HEK293 (cell line): Measurements from ENCODE around the gene HSPG2.

Source experiments
- CTCF ChIA-PET: fragments of 350-600 bp; formaldehyde crosslinking; extraction: SDS; loops from one replicate; lab custom pipeline; 2021; ENCODE audit warnings: antibody characterized with exemption; lab: Yijun Ruan, JAX
- POLR2A ChIA-PET: fragments of 300-600 bp; formaldehyde crosslinking; extraction: SDS; loops from one replicate; lab custom pipeline; 2020; ENCODE audit warnings: antibody characterized with exemption, inconsistent platforms; lab: Yijun Ruan, JAX
- H3K27ac ChIP-seq: fragments of 200-500 bp; sonication (Bioruptor generic); 2 replicates; pipeline ENCODE4 v1.5.1; 2014; ENCODE audit warnings: low read depth, low read length, control low read depth, inconsistent platforms; ENCODE audit errors: extremely low read depth
- H3K36me3 ChIP-seq, 2 experiments: fragments of 200-500 bp in 1 of 2; sonication (Bioruptor generic) in 1 of 2; 1 replicate in 1 of 2; 2 replicates in 1 of 2; pipeline ENCODE4 v1.5.1; 2014 to 2017; ENCODE audit warnings: inconsistent platforms in 2 of 2, low read length in 2 of 2; ENCODE audit not compliant: control insufficient read depth in 2 of 2, insufficient read depth in 1 of 2
- H3K4me1 ChIP-seq: fragments of 200-500 bp; sonication (Bioruptor generic); 2 replicates; pipeline ENCODE4 v1.5.1; 2014; ENCODE audit warnings: mild to moderate bottlenecking, low read length, inconsistent platforms; ENCODE audit not compliant: control insufficient read depth, insufficient read depth
- H3K4me3 ChIP-seq: 2 replicates; pipeline ENCODE4 v1.5.1; 2011; ENCODE audit warnings: low read depth, mild to moderate bottlenecking, control low read depth, low read length, moderate library complexity
- H3K9me3 ChIP-seq: fragments of 200-500 bp; sonication (Bioruptor generic); 2 replicates; pipeline ENCODE4 v1.5.1; 2014; ENCODE audit warnings: low read depth, low read length, inconsistent platforms; ENCODE audit not compliant: control insufficient read depth, insufficient read depth
- ATF2 ChIP-seq: fragments of 450-650 bp; formaldehyde crosslinking; IDR thresholded peaks from 2 replicates; pipeline ENCODE4 v1.5.1; 2016; ENCODE audit warnings: missing biosample characterization, missing genetic modification characterization, low read depth
- CTCF ChIP-seq: fragments of 450-650 bp; formaldehyde crosslinking; IDR thresholded peaks from 2 replicates; pipeline ENCODE4 v1.5.1; 2016; ENCODE audit warnings: missing biosample characterization, missing genetic modification characterization
- HOXD13 ChIP-seq: sonication (generic); formaldehyde crosslinking; IDR thresholded peaks from 2 replicates; pipeline ENCODE4 v1.8.0; 2022; ENCODE audit warnings: missing genetic modification reagents, borderline replicate concordance
- PRDM1 ChIP-seq: fragments of 450-650 bp; formaldehyde crosslinking; IDR thresholded peaks from 2 replicates; pipeline ENCODE4; 2016; ENCODE audit warnings: missing biosample characterization, missing genetic modification characterization
- TCF7L2 ChIP-seq: IDR thresholded peaks from 2 replicates; pipeline ENCODE4 v1.6.1; 2011; ENCODE audit warnings: low read depth, mild to moderate bottlenecking, inconsistent platforms, low read length, moderate library complexity, borderline replicate concordance
- ZBTB26 ChIP-seq: fragments of 450-650 bp; formaldehyde crosslinking; optimal IDR thresholded peaks from 2 replicates; pipeline ENCODE3; 2016; ENCODE audit warnings: missing biosample characterization, mild to moderate bottlenecking, missing genetic modification characterization
- ZBTB44 ChIP-seq: fragments of 450-650 bp; IDR thresholded peaks from 2 replicates; pipeline ENCODE4 v1.5.1; 2018; ENCODE audit warnings: missing biosample characterization, mild to moderate bottlenecking, missing genetic modification characterization
- ZFP41 ChIP-seq: fragments of 450-650 bp; formaldehyde crosslinking; IDR thresholded peaks from 2 replicates; pipeline ENCODE4 v1.5.1; 2016; ENCODE audit warnings: missing biosample characterization, missing genetic modification characterization, borderline replicate concordance
- ZFP69B ChIP-seq: fragments of 450-650 bp; formaldehyde crosslinking; IDR thresholded peaks from 2 replicates; pipeline ENCODE4 v1.5.1; 2016; ENCODE audit warnings: missing biosample characterization, missing genetic modification characterization
- ZNF24 ChIP-seq: fragments of 450-650 bp; formaldehyde crosslinking; IDR thresholded peaks from 2 replicates; pipeline ENCODE4 v1.5.1; 2016; ENCODE audit warnings: missing biosample characterization, missing genetic modification characterization
- ZNF274 ChIP-seq, 2 experiments: fragments of 200-500 bp in 1 of 2; fragments of 450-650 bp in 1 of 2; sonication (Bioruptor generic) in 1 of 2; formaldehyde crosslinking in 1 of 2; IDR thresholded peaks; 2 replicates each; pipeline versions ENCODE4 v1.5.1 to v1.6.1; 2014 to 2016; ENCODE audit warnings: borderline replicate concordance in 1 of 2, inconsistent platforms in 1 of 2, low read length in 1 of 2, missing biosample characterization in 1 of 2, missing genetic modification characterization in 1 of 2
- ZNF37A ChIP-seq: fragments of 450-650 bp; IDR thresholded peaks from 2 replicates; pipeline ENCODE4 v1.5.1; 2018; ENCODE audit warnings: missing biosample characterization, missing genetic modification characterization
- ZNF48 ChIP-seq: fragments of 450-650 bp; formaldehyde crosslinking; IDR thresholded peaks from 2 replicates; pipeline ENCODE4 v1.5.1; 2016; ENCODE audit warnings: missing biosample characterization, missing genetic modification characterization
- ZNF544 ChIP-seq: fragments of 450-650 bp; formaldehyde crosslinking; IDR thresholded peaks from 2 replicates; pipeline ENCODE4 v1.5.0; 2017; ENCODE audit warnings: missing biosample characterization, missing genetic modification characterization
- ZNF837 ChIP-seq: fragments of 450-650 bp; formaldehyde crosslinking; IDR thresholded peaks from 2 replicates; pipeline ENCODE4 v1.5.1; 2016; ENCODE audit warnings: missing biosample characterization, missing genetic modification characterization
- ZSCAN4 ChIP-seq: fragments of 450-650 bp; formaldehyde crosslinking; IDR thresholded peaks from 2 replicates; pipeline ENCODE4 v1.5.1; 2017; ENCODE audit warnings: missing biosample characterization, missing genetic modification characterization

The HSPG2 gene

GRCh38 chr1:21849909-21850576 is 87.1 kb downstream of the HSPG2 start:
- Histone ChIP-seq H3K36me3 (peaks cover 0 to 74% of the 10 kb centered on the region in 2 experiments; a peak in 1 of 3 replicates), H3K9me3 (no peaks in the 10 kb centered on the region), H3K4me1 (no peaks in the 10 kb centered on the region), H3K27ac (no peak overlapping the region), H3K4me3 (no peak overlapping the region)
- TF ChIP-seq ZNF48 (tag by site-specific recombination): no peak
- ChIA-PET CTCF (no interaction called here), POLR2A (no interaction called here)

GRCh38 chr1:21848524-21849174 is 88.5 kb downstream of the HSPG2 start:
- no peaks in the 10 kb centered on the region for H3K4me1 ChIP-seq
- H3K9me3 ChIP-seq: no peaks in the 10 kb centered on the region
- no peak overlapping the region for H3K27ac ChIP-seq
- CTCF ChIA-PET: no interaction called here
- no peak overlapping the region for H3K4me3 ChIP-seq
- H3K36me3 ChIP-seq: peaks cover 0 to 69% of the 10 kb centered on the region in 2 experiments; a peak in 1 of 3 replicates
- TF ChIP-seq TCF7L2 (no peak), ZBTB44 (no peak), ZBTB26 (tag by site-specific recombination) (no peak), ZNF274 (IDR thresholded peaks at IDR 0.05; ENCODE audit: low read length) (no peak), ZNF274 (tag by site-specific recombination; IDR thresholded peaks at IDR 0.05; ENCODE audit: borderline replicate concordance) (no peak), CTCF (tag by site-specific recombination) (no peak)
- TF ChIP-seq, all 188 proteins: peak for 0
- POLR2A ChIA-PET: no interaction called here

- Histone ChIP-seq H3K4me3 (no peak overlapping the region), H3K9me3 (no peaks in the 10 kb centered on the region), H3K36me3 (peaks cover 0 to 71% of the 10 kb centered on the region in 2 experiments; a peak in 1 of 3 replicates), H3K4me1 (no peaks in the 10 kb centered on the region), H3K27ac (no peak overlapping the region)
- ChIA-PET POLR2A (no interaction called here), CTCF (no interaction called here)
- no peak for TF ChIP-seq TCF7L2
- TF ChIP-seq PRDM1 (tag by site-specific recombination): no peak
- TF ChIP-seq ATF2: no peak
- no peak for TF ChIP-seq ZNF837
- TF ChIP-seq HOXD13 (CRISPR knock-in tag): no peak
- TF ChIP-seq ZFP41: no peak
- TF ChIP-seq ZNF37A (tag by site-specific recombination): no peak
- no peak for TF ChIP-seq ZFP69B (tag by site-specific recombination)
- TF ChIP-seq ZNF544 (tag by site-specific recombination): no peak
- no peak for TF ChIP-seq ZSCAN4 (tag by site-specific recombination)
- no peak for TF ChIP-seq ZNF24 (tag by site-specific recombination)
Observed at GRCh38 chr1:21847223-21848205, 89.6 kb downstream of the HSPG2 start.
